DOHH2 (cell line): ENCODE results near the gene TTC39A.

ENCODE experiments used
- H3F3A ChIP-seq: fragments of 200-600 bp; sonication (generic), shearing (Covaris generic); 2 replicates; pipeline ENCODE4 v1.6.0; 2016; ENCODE audit warnings: antibody characterized with exemption, mild to moderate bottlenecking; ENCODE audit not compliant: control insufficient read depth, insufficient read depth
- H3K27ac ChIP-seq: fragments of 200-600 bp; sonication (generic); 2 replicates; pipeline ENCODE4 v1.5.1; 2014; ENCODE audit warnings: low read depth, mild to moderate bottlenecking, low read length, moderate library complexity
- H3K27me3 ChIP-seq: fragments of 200-600 bp; sonication (generic); 2 replicates; pipeline ENCODE4 v1.6.1; 2014; ENCODE audit warnings: mild to moderate bottlenecking, low read length, mixed read lengths; ENCODE audit not compliant: control insufficient read depth
- H3K36me3 ChIP-seq: fragments of 200-600 bp; sonication (generic); 2 replicates; pipeline ENCODE4 v1.6.1; 2014; ENCODE audit warnings: mild to moderate bottlenecking, low read length, moderate library complexity, mixed read lengths; ENCODE audit not compliant: control insufficient read depth
- H3K4me1 ChIP-seq: fragments of 200-600 bp; sonication (generic); 2 replicates; pipeline ENCODE4 v1.6.1; 2014; ENCODE audit warnings: mild to moderate bottlenecking, low read length, mixed read lengths; ENCODE audit not compliant: control insufficient read depth
- H3K4me2 ChIP-seq: fragments of 200-600 bp; sonication (generic); 2 replicates; pipeline ENCODE4 v1.6.0; 2014; ENCODE audit warnings: mild to moderate bottlenecking, low read length, moderate library complexity
- H3K4me3 ChIP-seq: fragments of 200-600 bp; sonication (generic); 2 replicates; pipeline ENCODE4 v1.5.1; 2014; ENCODE audit warnings: mild to moderate bottlenecking, low read length, mixed read lengths
- H3K79me2 ChIP-seq: fragments of 200-600 bp; sonication (generic); 2 replicates; pipeline ENCODE4 v1.6.1; 2014; ENCODE audit warnings: mild to moderate bottlenecking, low read length, mixed read lengths; ENCODE audit not compliant: control insufficient read depth
- H3K9me2 ChIP-seq: fragments of 200-600 bp; sonication (generic); replicated peaks from 2 replicates; pipeline ENCODE4 v1.6.1; 2014; ENCODE audit warnings: mild to moderate bottlenecking, low read length, mixed read lengths; ENCODE audit not compliant: control insufficient read depth
- H3K9me3 ChIP-seq: fragments of 200-600 bp; sonication (generic); 2 replicates; pipeline ENCODE4 v1.6.1; 2014; ENCODE audit warnings: antibody characterized with exemption, low read length, mixed read lengths; ENCODE audit not compliant: control insufficient read depth, insufficient read depth
- H4K20me1 ChIP-seq: fragments of 200-600 bp; sonication (generic); 2 replicates; pipeline ENCODE4 v1.6.0; 2014; ENCODE audit warnings: low read depth, mild to moderate bottlenecking, antibody characterized with exemption, low read length, moderate library complexity; ENCODE audit not compliant: control insufficient read depth, insufficient read depth
- CTCF ChIP-seq: fragments of 200-600 bp; sonication (generic); IDR thresholded peaks from one replicate; pipeline ENCODE4 v1.5.1; 2014; ENCODE audit warnings: antibody characterized with exemption, mild to moderate bottlenecking, low read depth, low read length; ENCODE audit not compliant: poor library complexity, severe bottlenecking
- EZH2phosphoT487 ChIP-seq: fragments of 200-600 bp; sonication (generic); IDR thresholded peaks from 2 replicates; pipeline ENCODE4 v1.6.1; 2017; ENCODE audit warnings: borderline replicate concordance, mild to moderate bottlenecking, antibody characterized with exemption, low read length, moderate library complexity, mixed read lengths

TTC39A gene

GRCh38 chr1:51310871-51311613 is 19.3 kb downstream of the TTC39A start:
- no peak overlapping the region for H3K4me2 ChIP-seq
- no peak overlapping the region for H3K4me3 ChIP-seq
- H3K27ac ChIP-seq: no peak overlapping the region
- no peaks in the 10 kb centered on the region for H3K27me3 ChIP-seq
- H4K20me1 ChIP-seq: no peaks in the 10 kb centered on the region
- no peaks in the 10 kb centered on the region for H3K36me3 ChIP-seq
- TF ChIP-seq CTCF (no peak), EZH2phosphoT487 (no peak)
- no peaks in the 10 kb centered on the region for H3K79me2 ChIP-seq
- H3K4me1 ChIP-seq: 0 out of 2 replicates have a peak, but pooled peaks cover 3% of the 10 kb centered on the region
- H3K9me2 ChIP-seq: no peaks in the 10 kb centered on the region
- no peaks in the 10 kb centered on the region for H3F3A ChIP-seq
- no peaks in the 10 kb centered on the region for H3K9me3 ChIP-seq

- no peaks in the 10 kb centered on the region for H3K9me2 ChIP-seq
- 0 out of 2 replicates have a peak, but pooled peaks cover 3% of the 10 kb centered on the region for H3K4me1 ChIP-seq
- no peaks in the 10 kb centered on the region for H3K79me2 ChIP-seq
- no peak overlapping the region for H3K4me3 ChIP-seq
- no peaks in the 10 kb centered on the region for H3F3A ChIP-seq
- no peak overlapping the region for H3K27ac ChIP-seq
- H3K27me3 ChIP-seq: no peaks in the 10 kb centered on the region
- no peak for TF ChIP-seq CTCF
- no peaks in the 10 kb centered on the region for H4K20me1 ChIP-seq
- H3K9me3 ChIP-seq: no peaks in the 10 kb centered on the region
- no peak overlapping the region for H3K4me2 ChIP-seq
- no peaks in the 10 kb centered on the region for H3K36me3 ChIP-seq
Measured at GRCh38 chr1:51309291-51309690, 21.1 kb downstream of the TTC39A start.

- H3K4me2 ChIP-seq: no peak overlapping the region
- H3K4me3 ChIP-seq: no peak overlapping the region
- no peak overlapping the region for H3K27ac ChIP-seq
- H3K79me2 ChIP-seq: no peaks in the 10 kb centered on the region
- H3K9me3 ChIP-seq: no peaks in the 10 kb centered on the region
- H3K27me3 ChIP-seq: no peaks in the 10 kb centered on the region
- H3K36me3 ChIP-seq: no peaks in the 10 kb centered on the region
- no peaks in the 10 kb centered on the region for H4K20me1 ChIP-seq
- no peaks in the 10 kb centered on the region for H3F3A ChIP-seq
- TF ChIP-seq CTCF (no peak), EZH2phosphoT487 (no peak)
- 0 out of 2 replicates have a peak, but pooled peaks cover 3% of the 10 kb centered on the region for H3K4me1 ChIP-seq
- H3K9me2 ChIP-seq: no peaks in the 10 kb centered on the region
Measured at GRCh38 chr1:51308636-51309035, 21.7 kb downstream of the TTC39A start.
